Measurements from ENCODE around the gene PRLH.
"Not testable (repeated sequence)": the region's sequence is repeated elsewhere in the genome, so short reads cannot be mapped to it uniquely, and the experiment has no call there.

Gene PRLH

GRCh38 chr2:237598468-237599208 lies 32.3 kb downstream of the PRLH start:
- DNase-seq (ENCODE audit: insufficient read length) (no peak), FAIRE-seq (no peak)
- no peak for TF ChIP-seq POLR2A (IDR thresholded peaks at IDR 0.05; ENCODE audit: low read depth, low read length)

GRCh38 chr2:237599465-237600110 lies 33.2 kb downstream of the PRLH start:
- DNase-seq (ENCODE audit: insufficient read length) (no peak), FAIRE-seq (peak; percentile 46)
- TF ChIP-seq TAF1 (IDR thresholded peaks at IDR 0.05; ENCODE audit: borderline replicate concordance, low read depth, low read length) (no peak), POLR2A (IDR thresholded peaks at IDR 0.05; ENCODE audit: low read depth, low read length) (no peak), POLR2AphosphoS5 (IDR thresholded peaks at IDR 0.05; ENCODE audit: low read depth, low read length) (no peak)

GRCh38 chr2:237600205-237600846 lies 34.0 kb downstream of the PRLH start:
- TF ChIP-seq TAF1 (IDR thresholded peaks at IDR 0.05; ENCODE audit: borderline replicate concordance, low read depth, low read length) (no peak), POLR2A (IDR thresholded peaks at IDR 0.05; ENCODE audit: low read depth, low read length) (no peak), POLR2AphosphoS5 (IDR thresholded peaks at IDR 0.05; ENCODE audit: low read depth, low read length) (no peak)
- DNase-seq (ENCODE audit: insufficient read length): no peak
- FAIRE-seq: no peak

DNA sequence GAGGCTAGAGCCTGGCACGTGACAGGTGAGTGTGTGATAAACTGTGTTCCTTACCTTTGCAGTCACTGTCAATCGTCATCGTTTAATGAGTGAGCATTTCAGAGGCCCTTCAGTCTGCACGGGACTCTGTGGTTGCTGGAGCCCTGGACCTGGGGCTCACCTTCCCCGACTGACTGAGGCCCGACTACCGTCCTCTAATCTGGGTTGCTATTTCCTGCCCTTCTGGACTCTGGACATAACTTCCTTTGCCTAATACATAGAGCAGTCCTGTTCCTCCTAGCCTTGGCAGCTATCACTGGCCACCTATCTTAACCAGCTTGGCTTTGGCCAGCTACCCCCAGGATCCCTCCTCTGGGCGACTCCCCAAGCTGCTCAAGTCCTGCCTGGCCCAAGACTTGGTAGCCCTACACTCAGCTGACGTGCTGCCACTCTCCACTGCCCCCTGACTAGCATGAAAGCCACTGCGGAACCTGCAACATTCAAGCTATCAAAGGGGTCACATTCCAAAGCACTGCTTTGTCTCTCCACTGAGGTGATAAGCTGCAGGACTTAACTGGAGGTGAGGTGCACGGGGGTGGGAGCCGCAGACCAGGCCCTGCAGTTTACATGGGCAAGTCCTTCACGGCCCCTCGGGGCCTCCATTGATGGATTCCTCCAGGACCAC lies 35.2 kb downstream of the PRLH start:
- DNase-seq (ENCODE audit: insufficient read length) (no peak), FAIRE-seq (no peak)
- TF ChIP-seq POLR2AphosphoS5 (IDR thresholded peaks at IDR 0.05; ENCODE audit: low read depth, low read length): no peak
- no peak for TF ChIP-seq TAF1 (IDR thresholded peaks at IDR 0.05; ENCODE audit: borderline replicate concordance, low read depth, low read length)
- TF ChIP-seq POLR2A (IDR thresholded peaks at IDR 0.05; ENCODE audit: low read depth, low read length): no peak

GRCh38 chr2:237602409-237602808 lies 36.0 kb downstream of the PRLH start:
- DNase-seq (ENCODE audit: insufficient read length) (no peak), FAIRE-seq (no peak)
- TF ChIP-seq POLR2A (IDR thresholded peaks at IDR 0.05; ENCODE audit: low read depth, low read length) (no peak), POLR2AphosphoS5 (IDR thresholded peaks at IDR 0.05; ENCODE audit: low read depth, low read length) (no peak), TAF1 (IDR thresholded peaks at IDR 0.05; ENCODE audit: borderline replicate concordance, low read depth, low read length) (no peak)

DNA sequence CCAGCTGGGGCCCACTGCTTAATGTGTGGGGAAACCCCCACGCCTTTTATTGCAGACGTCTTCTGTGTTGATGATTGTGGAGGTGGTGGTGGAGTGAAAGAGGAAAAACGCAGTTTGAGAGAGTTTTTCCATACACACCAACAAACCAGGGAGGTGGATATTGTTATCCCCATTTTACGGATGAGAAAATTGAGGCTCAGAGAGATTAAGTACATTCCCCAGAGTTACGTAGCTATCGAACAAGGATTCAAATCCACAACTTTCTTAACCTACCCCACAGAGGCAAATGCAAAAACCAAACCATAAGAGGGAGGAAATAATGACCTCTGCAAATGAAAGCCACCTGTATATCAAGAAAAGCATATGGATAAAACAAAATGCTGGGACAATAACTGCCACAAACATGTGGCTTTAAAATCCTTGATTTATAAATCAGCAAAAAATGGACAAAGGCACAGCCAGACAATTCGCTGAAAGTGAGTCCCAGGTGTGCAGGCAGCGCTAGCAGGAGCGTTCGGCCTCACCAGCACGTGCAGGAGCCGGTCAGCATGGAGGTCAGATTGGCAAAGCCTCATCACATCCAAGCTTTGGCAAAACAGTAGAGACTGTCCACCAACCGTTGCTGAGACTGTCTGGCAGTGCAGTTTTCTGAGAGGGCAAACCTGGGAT lies 36.8 kb downstream of the PRLH start:
- no peak for FAIRE-seq
- TF ChIP-seq POLR2A (IDR thresholded peaks at IDR 0.05; ENCODE audit: low read depth, low read length): no peak
- DNase-seq (ENCODE audit: insufficient read length): no peak

DNA sequence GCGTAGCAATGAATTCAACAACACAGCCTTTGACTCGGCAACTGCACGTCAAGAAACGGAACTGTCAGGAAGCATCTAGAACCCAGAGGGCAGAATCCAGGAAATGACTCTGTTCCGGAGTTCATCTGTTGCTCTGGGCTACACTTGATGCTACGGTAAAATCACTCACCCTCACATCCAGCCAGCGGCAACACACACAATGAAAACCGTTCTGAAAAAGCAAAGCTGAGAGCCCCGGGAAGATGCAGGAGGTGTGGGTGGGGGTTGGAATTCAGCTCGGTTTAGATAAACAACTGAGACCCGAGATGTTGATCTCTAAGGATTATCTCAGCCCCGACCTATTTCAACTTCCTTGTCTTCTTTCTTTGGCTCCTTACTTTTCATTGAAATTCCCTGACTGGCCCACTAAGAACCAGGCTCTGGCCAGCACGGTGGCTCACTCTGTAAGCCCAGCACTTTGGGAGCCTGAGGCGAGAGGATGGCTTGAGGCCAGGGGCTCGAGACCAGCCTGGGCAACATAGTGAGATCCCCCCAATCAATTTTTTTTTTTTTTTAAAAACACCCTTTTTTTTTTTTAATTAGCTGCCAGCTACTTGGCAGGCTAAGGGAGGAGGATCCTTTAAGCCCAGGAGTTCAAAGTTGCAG lies 37.5 kb downstream of the PRLH start:
- DNase-seq (ENCODE audit: insufficient read length) (peak; percentile 44), FAIRE-seq (peak; percentile 64)
- TF ChIP-seq TAF1 (IDR thresholded peaks at IDR 0.05; ENCODE audit: borderline replicate concordance, low read depth, low read length): no peak
- no peak for TF ChIP-seq POLR2AphosphoS5 (IDR thresholded peaks at IDR 0.05; ENCODE audit: low read depth, low read length)
- no peak for TF ChIP-seq POLR2A (IDR thresholded peaks at IDR 0.05; ENCODE audit: low read depth, low read length)

- no peak for FAIRE-seq
- no peak for DNase-seq (ENCODE audit: insufficient read length)
- TF ChIP-seq POLR2AphosphoS5 (IDR thresholded peaks at IDR 0.05; ENCODE audit: low read depth, low read length): no peak
- no peak for TF ChIP-seq TAF1 (IDR thresholded peaks at IDR 0.05; ENCODE audit: borderline replicate concordance, low read depth, low read length)
- no peak for TF ChIP-seq POLR2A (IDR thresholded peaks at IDR 0.05; ENCODE audit: low read depth, low read length)
Observed at GRCh38 chr2:237604391-237604790, 38.0 kb downstream of the PRLH start.

DNA sequence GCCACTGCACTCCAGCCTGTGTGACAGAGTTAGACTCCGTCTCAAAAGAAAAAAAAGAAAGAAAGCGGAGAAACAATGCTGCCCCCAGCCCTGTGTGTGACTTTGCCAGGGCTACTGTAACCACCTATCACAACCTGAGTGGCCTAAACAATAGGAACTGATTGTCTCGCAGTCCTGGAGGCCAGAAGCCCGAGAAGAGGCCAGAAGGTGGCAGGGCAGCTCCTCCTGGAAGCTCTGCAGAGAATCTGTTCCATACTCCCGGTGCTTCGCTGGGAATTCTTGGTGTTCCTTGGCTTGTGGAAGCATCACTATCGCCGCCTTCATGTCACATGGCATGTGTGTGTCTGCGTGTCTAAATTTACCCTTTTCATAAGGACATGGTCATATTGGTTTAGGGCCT lies 38.6 kb downstream of the PRLH start:
- FAIRE-seq (no peak), DNase-seq (ENCODE audit: insufficient read length) (no peak)
- TF ChIP-seq TAF1 (IDR thresholded peaks at IDR 0.05; ENCODE audit: borderline replicate concordance, low read depth, low read length) (no peak), POLR2A (IDR thresholded peaks at IDR 0.05; ENCODE audit: low read depth, low read length) (no peak), POLR2AphosphoS5 (IDR thresholded peaks at IDR 0.05; ENCODE audit: low read depth, low read length) (no peak)

DNA sequence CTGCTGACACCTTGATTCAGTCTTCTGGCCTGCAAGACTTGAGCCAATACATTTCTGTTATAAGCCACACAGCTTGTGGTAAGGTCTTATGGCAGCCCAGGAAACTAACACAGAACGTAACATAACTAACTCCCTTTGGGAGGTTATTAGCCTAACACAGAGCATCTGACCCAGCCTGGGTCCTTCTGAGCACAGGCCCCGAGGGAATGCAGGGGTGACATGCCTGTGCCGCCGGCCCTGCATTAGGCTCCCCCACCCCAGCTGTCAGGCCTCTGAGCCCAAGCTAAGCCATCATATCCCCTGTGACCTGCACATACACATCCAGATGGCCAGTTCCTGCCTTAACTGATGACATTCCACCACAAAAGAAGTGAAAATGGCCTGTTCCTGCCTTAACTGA lies 40.1 kb downstream of the PRLH start:
- FAIRE-seq; DNase-seq (ENCODE audit: insufficient read length): not testable (repeated sequence)

All from GM12892 (cell line).